ENCODE measurements around the gene GYS1.
"Not testable (repeated sequence)": the region's sequence is repeated elsewhere in the genome, so short reads cannot be mapped to it uniquely, and the experiment has no call there.

Gene GYS1

GRCh38 chr19:48993175-48994034 is at the start of gene GYS1, which contains the start of gene RUVBL2:
Gene GYS1, minus strand, starts transcription at chr19:48993309. Its CDS starts 197 bp downstream, at chr19:48993112.
Gene RUVBL2, plus strand, starts transcription at chr19:48993887. Its CDS starts 25 bp downstream, at chr19:48993912.
- peak; percentile 98 for DNase-seq

GRCh38 chr19:49042666-49043065 is 49.6 kb upstream of the GYS1 start:
- DNase-seq = not testable (repeated sequence)

- DNase-seq = no peak
These were observed 49.1 kb upstream of the GYS1 start for GRCh38 chr19:49042177-49042576.

- DNase-seq = not testable (repeated sequence)
These were observed 46.6 kb upstream of the GYS1 start for GRCh38 chr19:49039736-49040135.

- not testable (repeated sequence) for DNase-seq
These were observed 45.6 kb upstream of the GYS1 start for GRCh38 chr19:49038557-49039276.

- DNase-seq = not testable (repeated sequence)
These were observed 45.0 kb upstream of the GYS1 start for GRCh38 chr19:49038111-49038510.

- not testable (repeated sequence) for DNase-seq
These were observed 43.7 kb upstream of the GYS1 start, which contains the start of gene CGB1 for GRCh38 chr19:49036815-49037214. Gene CGB1, minus strand, starts transcription at chr19:49036895. Its CDS starts 184 bp downstream, at chr19:49036711.

GRCh38 chr19:49031642-49032301 is 38.7 kb upstream of the GYS1 start, which contains the start of gene CGB2:
Gene CGB2, plus strand, starts transcription at chr19:49031890. Its CDS starts 206 bp downstream, at chr19:49032096.
- DNase-seq = not testable (repeated sequence)

GRCh38 chr19:49030323-49030722 is 37.2 kb upstream of the GYS1 start:
- DNase-seq = not testable (repeated sequence)

- not testable (repeated sequence) for DNase-seq
These were observed 36.6 kb upstream of the GYS1 start for GRCh38 chr19:49029749-49030148.

- not testable (repeated sequence) for DNase-seq
These were observed 35.6 kb upstream of the GYS1 start for GRCh38 chr19:49028686-49029085.

GRCh38 chr19:49025599-49025998 is 32.5 kb upstream of the GYS1 start:
- not testable (repeated sequence) for DNase-seq

GRCh38 chr19:49025088-49025487 is 32.0 kb upstream of the GYS1 start:
- not testable (repeated sequence) for DNase-seq

- not testable (repeated sequence) for DNase-seq
These were observed 31.1 kb upstream of the GYS1 start, which contains the start of gene CGB3 for GRCh38 chr19:49024233-49024632. Gene CGB3, minus strand, starts transcription at chr19:49024333. Its CDS starts 362 bp downstream, at chr19:49023971.

GRCh38 chr19:49022116-49022515 is 29.0 kb upstream of the GYS1 start:
- DNase-seq = no peak

GRCh38 chr19:49020931-49021895 is 28.1 kb upstream of the GYS1 start:
- DNase-seq = no peak

GRCh38 chr19:49020342-49020741 is 27.2 kb upstream of the GYS1 start:
- DNase-seq = no peak

GRCh38 chr19:49019242-49019932 is 26.3 kb upstream of the GYS1 start:
- no peak for DNase-seq

GRCh38 chr19:49018388-49019241 is 25.5 kb upstream of the GYS1 start:
- not testable (repeated sequence) for DNase-seq
